Globus pallidus (tissue), 1 donor: ENCODE data around the gene HAPSTR1.

Source experiments
- DNase-seq: peaks from one replicate; pipeline ENCODE4 v3.0.0-alpha.2; 2015; ENCODE audit warnings: low spot score

The HAPSTR1 gene

DNA sequence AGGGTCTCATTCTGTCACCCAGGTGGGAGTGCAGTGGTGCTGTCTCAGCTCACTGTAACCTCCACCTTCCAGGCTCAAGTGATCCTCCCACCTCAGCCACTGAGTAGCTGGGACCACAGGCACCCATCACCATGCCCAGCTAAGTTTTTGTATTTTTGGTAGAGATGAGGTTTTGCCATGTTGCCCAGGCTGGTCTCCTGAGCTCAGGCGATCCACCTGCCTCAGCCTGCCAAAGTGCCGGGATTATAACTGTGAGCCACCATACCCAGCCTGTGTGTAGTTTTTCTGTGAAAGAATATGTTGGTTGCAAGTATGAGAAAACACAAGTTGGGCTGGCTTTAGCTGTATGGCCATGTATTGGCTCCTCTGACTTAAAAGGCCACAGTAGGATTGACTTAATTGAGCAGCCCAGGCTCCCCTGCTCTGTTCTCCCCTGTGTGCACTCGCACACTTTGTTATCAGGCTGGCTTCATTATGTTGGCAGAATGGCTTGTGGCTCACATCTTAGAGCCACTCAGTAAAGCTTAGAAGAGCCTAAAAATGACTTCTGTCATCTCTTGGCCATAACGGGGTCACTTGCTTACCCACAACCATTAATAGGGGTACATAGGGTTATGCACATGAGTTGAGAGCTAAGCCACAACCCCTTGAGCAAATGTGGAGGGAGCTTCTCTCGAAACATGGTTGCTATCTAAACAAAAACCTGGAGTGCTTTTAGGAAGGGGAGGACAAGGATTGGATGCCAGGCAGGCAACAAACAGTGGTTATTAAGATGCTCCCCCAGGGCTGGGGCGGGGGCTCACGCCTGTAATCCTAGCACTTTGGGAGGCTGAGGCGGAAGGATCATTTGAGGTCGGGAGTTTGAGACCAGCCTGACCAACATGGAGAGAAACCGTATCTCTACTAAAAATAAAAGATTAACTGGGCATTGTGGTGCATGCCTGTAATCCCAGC is 6.1 kb downstream of the HAPSTR1 start:
- no peak for DNase-seq

- DNase-seq, result no peak
These were observed 7.1 kb downstream of the HAPSTR1 start for GRCh38 chr16:9098377-9099090.

GRCh38 chr16:9099131-9099625 is 7.7 kb downstream of the HAPSTR1 start:
- DNase-seq, result no peak

DNA sequence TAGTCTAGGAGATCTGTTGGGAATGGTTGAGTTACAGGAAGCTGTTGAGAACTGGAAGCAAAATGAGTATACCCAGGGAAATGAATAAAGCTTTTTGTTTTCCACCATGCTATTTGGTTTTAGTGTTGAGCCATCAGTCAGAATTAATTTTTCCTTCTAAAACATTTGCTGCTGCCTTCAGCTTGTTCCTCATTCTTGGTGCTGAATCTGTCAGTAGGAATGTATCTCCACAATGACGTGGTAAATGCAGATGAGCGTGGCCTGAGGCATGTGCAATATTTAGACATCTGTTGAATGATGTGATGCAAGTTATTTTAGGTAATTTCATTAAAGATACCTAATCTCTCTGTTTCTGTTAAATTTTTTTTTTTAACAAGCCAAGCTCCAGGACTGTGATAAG is 10.9 kb downstream of the HAPSTR1 start:
- no peak for DNase-seq

GRCh38 chr16:9102943-9103342 is 11.5 kb downstream of the HAPSTR1 start:
- no peak for DNase-seq

GRCh38 chr16:9103546-9103945 is 12.1 kb downstream of the HAPSTR1 start:
- DNase-seq, result no peak

DNA sequence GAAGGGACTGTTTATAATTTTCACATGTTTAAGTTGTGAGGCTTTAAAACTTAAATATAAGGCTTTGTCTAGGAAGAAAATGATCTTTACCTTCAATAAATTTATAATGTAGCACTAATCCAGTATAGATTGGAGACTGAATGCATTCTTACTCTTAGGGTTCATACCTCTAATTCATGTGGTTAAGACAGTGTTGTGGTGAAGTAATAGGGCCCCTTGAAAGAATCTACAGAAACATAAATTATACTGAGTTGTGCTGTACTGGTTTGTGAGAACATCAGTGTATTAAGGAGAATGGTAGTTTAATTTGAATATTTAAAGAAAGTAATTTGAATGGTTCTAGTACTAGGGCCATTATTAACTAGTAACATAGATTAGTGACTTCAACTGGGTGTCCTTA is 13.7 kb downstream of the HAPSTR1 start:
- DNase-seq, result no peak

GRCh38 chr16:9107025-9107970 is 15.9 kb downstream of the HAPSTR1 start:
- DNase-seq, result no peak

- no peak for DNase-seq
These were observed 17.8 kb downstream of the HAPSTR1 start for GRCh38 chr16:9109255-9109654.

GRCh38 chr16:9112166-9112843 is 20.9 kb downstream of the HAPSTR1 start:
- DNase-seq, result no peak

DNA sequence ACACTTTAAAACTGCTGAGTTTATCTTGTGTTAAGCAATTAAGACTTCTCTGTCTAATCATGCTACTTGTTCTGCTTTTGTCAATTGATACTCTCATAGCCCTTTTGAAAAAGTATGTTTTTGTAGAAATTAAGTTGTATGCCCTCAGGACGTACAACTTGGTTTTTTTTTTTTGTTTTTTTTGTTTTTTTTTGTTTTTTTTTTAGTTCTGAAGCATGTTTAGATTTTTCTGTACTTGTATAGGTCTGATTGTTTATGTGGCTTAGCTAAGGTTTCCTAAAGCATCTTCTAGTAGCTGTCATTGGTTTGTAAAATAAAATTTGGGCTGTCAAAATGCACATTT is 21.4 kb downstream of the HAPSTR1 start:
- no peak for DNase-seq

- DNase-seq, result no peak
These were observed 22.3 kb downstream of the HAPSTR1 start for GRCh38 chr16:9113707-9114106.

GRCh38 chr16:9114112-9114511 is 22.7 kb downstream of the HAPSTR1 start:
- DNase-seq, result no peak

GRCh38 chr16:9114842-9115241 is 23.4 kb downstream of the HAPSTR1 start:
- no peak for DNase-seq

DNA sequence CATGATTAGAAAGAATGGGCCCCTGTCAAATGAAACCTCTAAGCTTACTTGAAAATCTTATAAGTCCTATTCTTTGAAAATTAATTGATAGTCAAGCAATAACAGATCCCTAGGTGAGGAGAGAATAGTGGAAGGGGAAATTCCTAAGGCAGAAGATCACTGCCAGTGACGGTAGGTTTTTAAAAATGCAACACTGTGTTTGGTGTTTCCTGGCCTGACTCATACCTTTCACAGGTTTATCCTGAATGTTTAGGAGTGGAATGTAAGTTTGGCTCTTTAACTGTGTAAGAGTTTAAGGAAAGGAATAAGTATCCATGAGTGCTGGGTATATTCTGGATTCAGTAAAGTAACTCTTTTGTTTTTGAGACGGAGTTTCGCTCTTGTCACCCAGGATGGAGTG is 23.8 kb downstream of the HAPSTR1 start:
- no peak for DNase-seq

DNA sequence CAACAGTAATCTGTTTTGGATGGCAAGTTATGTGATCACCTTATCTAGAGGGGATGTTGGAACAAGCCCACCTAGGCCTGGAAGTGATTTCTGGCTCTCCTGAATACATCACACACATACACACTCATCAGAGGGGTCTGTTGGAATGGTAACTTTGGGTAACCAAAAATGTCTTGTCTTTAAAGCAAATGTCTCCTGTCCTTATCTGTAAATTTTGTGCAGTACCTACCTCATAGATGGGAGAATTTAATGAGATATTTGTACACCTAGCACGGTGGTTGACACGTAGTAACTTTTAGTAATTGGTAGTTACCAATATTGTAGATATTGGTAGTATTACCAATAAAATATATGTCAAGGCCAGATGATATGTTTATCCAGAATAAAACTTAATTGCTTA is 24.7 kb downstream of the HAPSTR1 start:
- no peak for DNase-seq

GRCh38 chr16:9118170-9118569 is 26.7 kb downstream of the HAPSTR1 start:
- no peak for DNase-seq

DNA sequence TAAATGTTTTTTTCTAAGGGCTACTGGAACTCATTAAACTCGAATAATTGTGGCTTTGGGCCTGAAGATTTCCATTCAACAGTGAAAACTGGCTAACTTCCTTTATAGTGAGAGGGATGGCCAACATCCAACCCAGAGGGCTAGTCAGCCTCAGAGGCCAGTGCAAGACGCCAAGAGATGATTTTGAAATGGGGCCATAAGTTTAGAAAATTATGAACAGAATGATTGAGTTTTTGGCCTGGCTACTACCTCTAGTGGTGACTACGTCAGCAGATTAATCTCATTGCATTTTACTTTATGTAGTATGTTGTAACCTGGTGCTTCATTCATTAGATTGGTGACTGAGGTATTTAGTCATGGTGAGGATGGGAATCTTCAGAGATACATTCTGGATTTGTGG is 28.4 kb downstream of the HAPSTR1 start:
- DNase-seq, result peak; percentile 43

DNA sequence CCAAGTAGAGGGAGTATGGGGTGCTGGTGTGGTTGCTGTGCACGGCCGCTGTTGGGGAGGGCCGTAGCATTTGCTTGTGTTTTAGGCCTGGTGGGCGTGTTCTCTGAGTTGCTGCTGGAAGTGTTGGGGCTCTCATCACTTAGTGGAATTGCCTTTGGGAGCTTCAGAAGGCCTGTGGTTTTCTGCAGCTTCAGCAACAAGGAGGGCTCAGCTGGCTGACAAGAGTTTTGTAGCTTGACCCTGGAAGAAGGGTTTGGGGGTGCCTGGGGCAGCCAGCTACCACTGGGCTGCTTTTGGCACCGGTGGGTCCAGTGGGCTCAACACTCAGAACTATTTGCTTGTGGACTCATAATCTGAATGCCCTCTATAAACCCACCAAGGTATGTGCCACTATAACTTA is 30.9 kb downstream of the HAPSTR1 start:
- DNase-seq, result no peak

- DNase-seq, result no peak
These were observed 31.5 kb downstream of the HAPSTR1 start for GRCh38 chr16:9122969-9123368.

DNA sequence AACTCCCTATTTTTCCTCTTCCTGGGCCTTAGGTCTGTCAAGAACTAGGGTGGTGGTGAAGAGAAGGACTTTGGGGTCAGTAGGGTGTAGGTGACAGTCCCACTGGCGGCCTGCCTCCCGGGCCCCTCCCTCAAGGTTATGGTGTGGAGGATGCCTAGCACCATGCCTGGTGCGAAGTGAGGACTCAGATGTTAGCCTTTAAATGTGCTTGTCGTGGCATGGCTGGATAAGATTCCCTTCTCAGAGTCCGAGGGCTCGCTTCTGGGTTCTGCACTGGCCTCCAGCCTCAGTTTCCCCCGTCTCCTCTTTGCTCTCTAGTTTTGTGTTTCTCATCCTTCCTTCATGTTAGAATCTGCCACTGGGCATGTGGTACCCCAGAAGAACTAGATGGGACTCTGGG is 32.0 kb downstream of the HAPSTR1 start:
- no peak for DNase-seq

GRCh38 chr16:9123871-9124270 is 32.4 kb downstream of the HAPSTR1 start:
- DNase-seq, result no peak
